Measurements from ENCODE around the gene CWC22. TPM values are rescaled to one million over a fixed set of nuclear protein-coding genes. Genes with fewer than 3 reads are reported as not detected.

Gene CWC22
- total RNA-seq, 1 donor, result 17.3 TPM

- H3K4me3 ChIP-seq (ENCODE audit: low read depth, low read length), result no peak overlapping the region
- no peak for TF ChIP-seq CTCF (IDR thresholded peaks at IDR 0.05; ENCODE audit: insufficient read depth, low read depth, low read length)
- no peak for DNase-seq (ENCODE audit: low read depth)
Observed at GRCh38 chr2:179953359-179953758, 53.7 kb downstream of the CWC22 start.

- no peak overlapping the region for H3K4me3 ChIP-seq (ENCODE audit: low read depth, low read length)
- no peak for TF ChIP-seq CTCF (IDR thresholded peaks at IDR 0.05; ENCODE audit: insufficient read depth, low read depth, low read length)
- no peak for DNase-seq (ENCODE audit: low read depth)
Observed at GRCh38 chr2:179952658-179953057, 54.4 kb downstream of the CWC22 start.

- no peak for TF ChIP-seq CTCF (IDR thresholded peaks at IDR 0.05; ENCODE audit: insufficient read depth, low read depth, low read length)
- DNase-seq (ENCODE audit: low read depth), result no peak
- H3K4me3 ChIP-seq (ENCODE audit: low read depth, low read length), result no peak overlapping the region
Observed at GRCh38 chr2:179951680-179952079, 55.4 kb downstream of the CWC22 start.

- no peak overlapping the region for H3K4me3 ChIP-seq (ENCODE audit: low read depth, low read length)
- TF ChIP-seq CTCF (IDR thresholded peaks at IDR 0.05; ENCODE audit: insufficient read depth, low read depth, low read length), result no peak
- no peak for DNase-seq (ENCODE audit: low read depth)
Observed at GRCh38 chr2:179950391-179950790, 56.7 kb downstream of the CWC22 start.

GRCh38 chr2:179949438-179949837 lies 57.7 kb downstream of the CWC22 start:
- no peak for TF ChIP-seq CTCF (IDR thresholded peaks at IDR 0.05; ENCODE audit: insufficient read depth, low read depth, low read length)
- H3K4me3 ChIP-seq (ENCODE audit: low read depth, low read length), result no peak overlapping the region
- no peak for DNase-seq (ENCODE audit: low read depth)

- no peak overlapping the region for H3K4me3 ChIP-seq (ENCODE audit: low read depth, low read length)
- DNase-seq (ENCODE audit: low read depth), result no peak
- no peak for TF ChIP-seq CTCF (IDR thresholded peaks at IDR 0.05; ENCODE audit: insufficient read depth, low read depth, low read length)
Observed at GRCh38 chr2:179948058-179948457, 59.0 kb downstream of the CWC22 start.

- no peak for TF ChIP-seq CTCF (IDR thresholded peaks at IDR 0.05; ENCODE audit: insufficient read depth, low read depth, low read length)
- no peak overlapping the region for H3K4me3 ChIP-seq (ENCODE audit: low read depth, low read length)
- DNase-seq (ENCODE audit: low read depth), result no peak
Observed at GRCh38 chr2:179946810-179947615, 60.1 kb downstream of the CWC22 start.

All from fibroblast of villous mesenchyme (primary cell).